Right renal pelvis (tissue), 4 donors: ENCODE data around the gene GMPPA. TPM values are rescaled to one million over a fixed set of nuclear protein-coding genes. Genes with fewer than 3 reads are reported as not detected.
A peak's percentile ranks its signal among the peaks of the same experiment; 100 is the strongest.

ENCODE experiments used
- DNase-seq, 4 donors: peaks; one replicate each; pipeline ENCODE4 v3.0.0-alpha.2; 2013; ENCODE audit warnings: low read depth in 4 of 4, low spot score in 3 of 4, missing footprints in 1 of 4
- polyA plus RNA-seq, 4 donors: library from polyadenylated mRNA; unstranded; fragments of 120-200 nt; gene quantifications; one replicate each; pipeline ENCODE4 v1.2.1, GENCODE V29; 2013; ENCODE audit not compliant: insufficient read length in 4 of 4

GMPPA gene
- polyA plus RNA-seq, 4 donors: 35.0 to 42.9 (median 36.4) TPM

DNA sequence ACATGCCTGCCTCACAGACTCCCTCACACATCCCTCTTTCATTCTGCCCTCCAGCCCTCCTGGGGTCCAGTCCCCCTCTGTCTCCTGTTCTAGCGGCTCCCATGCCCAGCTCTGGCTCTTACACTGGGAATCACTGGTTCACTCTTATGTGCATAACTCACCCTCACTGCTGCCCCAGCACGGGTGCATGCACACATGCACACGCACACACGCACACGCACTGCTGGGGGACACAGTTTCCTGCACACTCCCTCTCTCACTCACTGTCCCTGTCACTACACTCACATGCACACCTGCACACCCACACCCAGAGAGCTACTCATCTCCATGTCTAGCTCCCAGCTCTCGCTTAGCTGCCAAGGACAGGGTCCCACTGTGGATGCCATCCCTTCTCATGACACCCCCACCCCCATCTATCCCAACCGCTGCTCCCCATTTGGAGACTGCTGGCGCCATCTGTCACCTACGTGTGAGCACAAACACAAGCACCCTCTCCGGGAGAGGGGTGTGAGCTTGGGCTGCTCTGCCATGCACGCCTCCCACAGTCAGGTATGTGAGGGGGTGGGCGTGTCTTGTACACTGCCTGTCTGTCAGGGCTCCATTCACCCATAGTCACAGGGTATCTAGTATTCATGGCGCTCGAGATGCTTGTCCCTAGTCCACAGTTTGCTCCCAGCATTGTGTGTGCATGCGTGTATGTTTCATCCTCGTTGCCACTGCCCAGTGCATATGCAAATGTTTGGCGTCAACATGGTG is 17.4 kb downstream of the GMPPA start:
- no peak for DNase-seq

DNA sequence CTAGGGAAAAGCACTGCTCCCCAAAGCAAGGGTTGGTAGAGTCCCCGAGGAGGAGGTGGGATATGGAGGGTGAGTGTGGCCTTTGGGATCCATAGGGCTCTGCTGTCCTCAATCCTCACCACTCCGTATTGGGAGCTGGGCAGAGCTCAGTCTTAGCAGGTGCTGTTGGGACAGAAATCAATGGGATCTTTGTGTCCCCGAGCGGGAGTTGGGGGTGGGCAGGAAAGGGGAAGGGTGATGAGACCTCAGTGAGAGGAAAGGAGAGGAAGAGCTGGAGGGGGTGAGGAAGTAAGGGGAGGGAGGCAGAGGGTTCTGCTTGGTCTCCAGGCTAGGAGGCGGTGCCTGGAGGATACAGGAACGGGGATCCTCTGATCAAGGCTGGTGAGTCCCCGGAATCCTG is 18.2 kb downstream of the GMPPA start:
- no peak for DNase-seq

DNA sequence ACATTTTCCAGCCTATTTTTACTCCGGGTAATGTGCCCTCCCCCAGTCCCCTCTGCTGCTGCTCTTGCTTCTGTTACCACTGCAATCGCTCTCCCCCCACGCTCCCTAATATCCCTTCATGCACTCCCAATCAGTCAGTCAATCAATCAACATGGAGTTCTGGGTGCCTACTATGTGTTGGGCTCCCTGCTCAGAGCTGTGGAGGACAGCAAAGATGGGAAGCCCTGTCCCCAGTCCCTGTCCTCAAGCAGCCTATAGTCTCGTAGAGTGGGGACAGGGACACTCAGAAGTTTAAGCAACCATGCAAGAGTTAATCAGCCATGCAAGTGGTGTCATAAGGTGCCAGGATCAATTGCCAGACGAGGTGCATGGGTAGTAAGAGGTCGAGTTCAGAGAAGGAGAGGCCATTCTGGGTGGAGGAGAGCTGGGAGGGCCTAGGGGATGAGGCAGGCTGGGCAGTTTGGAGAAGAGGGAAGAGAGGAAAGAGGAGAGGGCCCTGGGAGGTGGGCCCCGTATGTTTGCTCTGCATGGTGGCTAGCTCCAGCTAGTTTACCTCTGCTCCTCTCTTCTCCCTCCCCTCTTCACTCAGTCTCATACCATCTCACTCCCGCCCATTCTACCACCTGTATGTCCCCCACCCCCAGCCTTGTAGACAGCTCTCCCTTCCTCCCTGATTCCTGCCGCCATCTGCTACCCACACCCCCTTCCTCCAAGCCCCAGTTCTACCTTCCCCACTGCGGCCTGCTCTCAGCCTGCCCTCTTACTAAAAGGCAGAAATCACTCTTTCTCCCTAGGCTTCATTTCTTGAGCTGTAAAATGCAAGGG is 19.5 kb downstream of the GMPPA start:
- DNase-seq: no peak

DNA sequence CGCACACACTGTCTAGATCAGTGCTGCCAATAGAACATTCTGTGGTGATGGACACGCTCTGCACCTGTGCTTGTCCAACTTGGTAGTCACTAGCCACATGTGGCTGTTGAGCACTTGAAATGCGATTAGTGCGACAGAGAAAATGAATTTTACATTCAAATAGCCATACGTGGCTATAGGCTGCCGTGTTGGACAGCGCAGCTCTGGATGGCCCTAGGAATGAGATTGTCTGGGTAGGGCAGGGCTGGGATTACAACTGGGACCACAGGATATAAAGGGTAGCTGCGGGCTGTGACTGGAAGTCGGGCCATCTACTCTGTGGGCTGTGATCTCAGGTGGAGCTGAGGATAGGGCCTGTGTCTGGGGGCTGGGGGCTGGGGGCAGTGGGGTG is 20.8 kb downstream of the GMPPA start:
- no peak for DNase-seq

DNA sequence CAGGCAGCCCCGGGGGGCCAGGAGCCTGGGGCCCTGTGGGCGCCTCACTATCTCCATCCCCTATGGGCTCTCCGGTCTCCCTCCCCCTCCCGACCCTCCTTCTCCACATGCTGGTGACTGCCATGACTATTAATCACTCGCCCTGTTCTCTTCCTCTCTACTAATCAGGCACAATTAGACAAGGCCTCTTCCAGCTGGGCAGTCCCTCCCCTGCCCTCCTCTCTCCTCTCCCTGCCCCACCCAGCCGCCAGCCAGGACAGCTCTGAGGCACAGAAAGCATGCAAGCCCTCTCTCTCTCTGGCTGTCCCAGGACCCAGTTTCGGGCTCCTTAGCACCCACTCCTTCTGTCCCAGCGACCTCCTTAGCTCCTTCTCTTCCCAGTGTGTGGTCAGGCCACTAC is 21.4 kb downstream of the GMPPA start:
- DNase-seq: no peak

DNA sequence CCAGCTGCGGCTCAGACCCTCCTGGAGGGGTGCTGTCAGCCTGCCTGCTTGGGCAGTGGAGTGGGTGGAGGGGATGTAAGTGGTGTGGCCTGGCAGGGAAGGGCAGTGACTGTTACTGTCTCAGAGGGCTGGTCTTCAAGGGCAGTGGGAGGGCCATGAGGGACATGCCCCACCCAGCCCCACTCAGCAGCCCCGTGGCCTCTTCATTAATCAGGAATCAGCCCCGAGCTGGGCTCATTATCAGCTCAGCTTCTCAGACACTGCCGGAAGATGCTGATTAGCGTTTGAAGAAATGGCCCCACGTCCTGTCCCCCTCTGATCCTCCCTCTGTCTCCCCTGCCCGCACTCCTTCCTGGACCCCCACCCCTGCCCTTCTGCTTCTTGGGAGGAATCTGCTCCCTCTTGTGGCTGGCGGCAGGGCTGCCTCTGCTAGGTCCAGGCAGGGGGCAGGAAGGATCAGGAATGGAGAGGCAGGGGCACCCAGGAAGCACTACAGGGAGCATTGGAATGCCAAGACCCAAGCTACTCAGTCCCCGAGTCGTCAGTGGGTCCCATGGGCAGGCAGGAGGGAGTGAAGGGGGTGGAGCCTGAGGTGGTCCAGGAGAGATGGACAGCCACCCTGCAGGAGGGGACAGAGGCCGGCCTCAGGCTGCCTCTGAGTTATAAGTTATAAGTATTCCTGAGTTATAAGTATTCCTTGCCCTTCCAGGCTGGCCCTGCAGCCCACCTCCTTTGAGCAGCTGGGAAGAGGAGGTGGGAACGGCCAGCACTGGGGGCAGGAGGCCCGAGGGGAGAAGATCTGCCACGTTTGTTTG is 22.6 kb downstream of the GMPPA start:
- no peak for DNase-seq

DNA sequence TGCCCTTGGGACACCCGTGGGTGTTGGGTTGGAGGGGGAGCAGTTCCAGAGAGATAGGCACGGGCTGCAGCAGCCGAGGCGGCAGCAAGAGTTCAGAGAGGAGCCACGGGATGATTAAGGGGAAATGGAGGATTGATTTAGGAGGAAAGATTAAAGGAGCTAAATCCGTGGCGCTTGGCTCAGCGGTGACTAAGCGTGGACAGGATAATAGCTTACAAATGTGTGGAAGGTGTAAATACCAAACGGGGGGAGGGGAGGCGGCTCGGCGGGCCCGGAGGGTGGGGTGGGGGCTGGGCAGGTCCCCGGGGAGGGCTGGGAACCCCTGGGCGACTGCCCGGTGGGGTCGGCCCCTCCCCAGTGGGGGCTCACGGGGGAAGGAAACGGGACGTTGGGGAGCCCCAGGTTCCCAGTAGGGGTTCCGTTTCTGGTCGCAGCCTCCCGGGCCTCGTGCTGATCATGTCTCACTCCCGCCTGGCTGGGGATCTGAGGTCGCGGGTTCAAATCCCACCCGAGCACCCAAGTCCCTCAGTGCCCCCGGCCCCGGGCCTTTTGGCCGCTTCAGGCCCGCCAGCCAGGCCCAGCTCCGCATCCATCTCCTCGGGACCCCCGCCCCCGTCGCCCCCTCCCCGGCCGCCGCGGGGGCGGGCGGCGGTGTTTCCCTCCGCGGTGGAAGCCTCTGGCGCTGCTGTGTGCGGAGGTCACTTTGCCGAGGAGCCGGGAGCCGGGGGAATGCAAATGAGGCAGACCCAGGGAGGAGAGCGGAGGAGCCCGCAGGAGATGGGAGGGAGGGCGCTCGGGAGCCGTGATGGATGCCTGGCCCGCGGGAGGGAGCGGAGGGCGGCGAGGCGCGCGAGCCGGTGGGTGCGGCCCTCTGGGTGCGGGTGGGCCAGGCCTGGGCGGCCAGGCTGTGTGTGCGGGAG is 23.7 kb downstream of the GMPPA start:
- DNase-seq: no peak

DNA sequence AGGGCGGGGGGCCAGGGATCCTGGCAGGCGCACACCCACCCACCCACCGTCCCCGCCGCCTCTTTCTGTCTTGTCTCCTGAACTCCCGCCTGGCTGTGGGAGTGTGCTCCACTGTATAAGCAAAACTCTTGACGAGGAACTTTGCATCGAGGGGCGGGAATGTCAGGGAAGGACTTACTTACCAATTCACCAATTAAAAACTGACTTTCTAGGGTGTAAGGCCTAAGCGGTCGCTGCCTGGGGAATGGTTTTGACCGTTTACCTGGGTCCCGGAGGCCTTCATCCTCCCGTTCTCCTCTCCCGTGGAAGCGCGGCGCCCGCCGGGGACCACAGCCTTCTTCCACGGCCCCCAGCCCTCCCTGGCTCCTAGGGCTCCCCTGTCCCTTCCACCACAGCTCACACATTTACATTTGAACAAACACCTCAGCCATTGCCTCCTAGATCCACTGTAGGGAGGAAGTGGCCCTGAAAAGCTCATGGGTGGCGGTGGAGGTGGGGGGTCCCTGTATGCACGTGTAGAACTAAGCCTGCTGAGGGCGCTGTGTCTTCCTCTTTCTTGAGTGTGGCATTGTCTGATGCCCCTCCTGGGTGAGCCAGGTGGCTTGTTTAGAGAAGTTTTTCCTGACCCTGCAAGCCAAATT is 24.5 kb downstream of the GMPPA start:
- DNase-seq: no peak

DNA sequence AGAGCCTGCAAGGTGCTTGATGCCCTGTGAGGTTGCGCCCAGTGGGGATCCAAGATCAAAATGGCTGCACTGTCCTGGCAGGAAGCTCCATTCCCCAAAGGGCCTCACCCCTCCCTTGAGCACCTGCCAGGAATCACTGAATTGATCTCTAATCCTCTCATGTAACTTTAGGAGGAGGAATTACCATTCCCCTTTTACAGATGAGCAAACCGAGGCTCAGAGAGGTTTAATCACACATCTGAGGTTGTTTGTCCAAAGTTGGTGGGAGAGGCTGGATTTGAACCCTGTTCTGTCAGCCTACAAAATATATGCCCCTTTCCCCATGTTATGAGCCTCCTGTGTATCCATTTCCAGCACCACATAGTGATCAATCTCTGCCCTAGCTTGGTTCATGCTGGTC is 26.1 kb downstream of the GMPPA start:
- DNase-seq: no peak

DNA sequence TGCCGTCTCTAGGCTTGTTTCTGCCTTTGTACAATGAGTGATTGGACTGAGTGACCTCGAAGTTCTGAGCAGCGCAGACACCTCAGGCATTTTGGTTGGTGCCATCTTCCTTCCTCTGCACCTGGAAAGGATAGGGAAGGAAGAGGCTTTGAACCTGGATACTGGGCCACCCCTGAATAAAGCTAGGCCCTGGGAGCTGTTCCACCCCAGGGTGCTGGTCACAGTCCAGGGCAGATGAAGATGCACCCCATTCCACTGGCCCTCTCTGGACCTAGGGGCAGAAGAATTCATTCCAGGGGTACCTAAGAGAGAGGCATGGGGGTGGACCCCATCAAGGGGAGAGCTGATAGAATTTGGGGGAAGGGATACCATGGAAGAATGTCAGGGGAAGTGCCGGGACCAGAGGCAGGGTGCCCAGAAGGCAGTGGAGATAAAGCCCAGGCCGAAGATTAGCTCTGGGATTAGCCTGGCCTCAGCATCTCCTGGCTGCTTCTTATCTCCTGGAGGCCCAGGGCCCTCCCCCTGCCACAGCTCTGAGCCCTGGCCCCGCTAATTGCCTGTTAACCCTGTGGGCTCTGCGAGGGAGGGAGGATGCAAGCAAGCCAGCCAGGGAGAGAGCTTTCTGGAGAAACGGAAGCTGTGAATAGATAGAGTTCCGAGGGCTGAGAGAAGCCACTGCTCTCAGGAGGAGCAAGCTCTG is 27.0 kb downstream of the GMPPA start:
- no peak for DNase-seq

DNA sequence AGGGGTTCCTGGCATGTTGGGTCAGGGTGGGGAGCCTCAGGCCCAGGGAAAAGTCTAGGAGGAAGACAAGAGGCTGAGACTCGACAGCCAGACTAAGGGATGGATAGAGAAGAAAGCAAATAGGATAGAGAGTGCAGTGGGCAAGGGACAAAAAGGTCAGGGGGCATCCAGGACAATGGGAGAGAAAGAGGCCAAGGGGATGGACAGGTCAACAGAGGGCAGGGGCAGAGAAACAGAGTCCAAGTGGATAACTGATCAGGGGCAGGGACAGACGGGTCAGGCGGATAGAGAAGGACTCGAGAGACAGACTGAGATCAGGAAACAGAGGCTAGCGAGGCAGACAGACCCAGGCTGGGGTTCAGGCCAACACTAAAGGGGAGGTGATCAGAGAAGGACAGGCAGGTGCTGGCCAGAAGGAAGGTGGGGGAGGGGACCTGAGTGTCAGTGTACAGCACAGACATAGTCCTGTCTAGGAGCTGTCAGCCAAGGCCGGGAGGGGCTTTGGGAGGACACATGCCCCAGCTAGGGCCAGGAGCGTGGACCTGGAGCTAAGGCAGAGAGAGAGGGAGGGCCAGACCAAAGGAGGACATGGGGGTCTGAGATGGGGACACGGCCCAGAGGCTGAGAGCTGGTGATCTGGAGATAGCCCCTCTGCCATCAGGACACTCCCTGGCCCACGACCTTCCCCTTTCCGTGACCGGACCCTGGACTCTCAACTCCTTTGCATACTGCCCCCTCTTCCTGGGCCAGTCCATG is 27.8 kb downstream of the GMPPA start:
- DNase-seq: no peak

DNA sequence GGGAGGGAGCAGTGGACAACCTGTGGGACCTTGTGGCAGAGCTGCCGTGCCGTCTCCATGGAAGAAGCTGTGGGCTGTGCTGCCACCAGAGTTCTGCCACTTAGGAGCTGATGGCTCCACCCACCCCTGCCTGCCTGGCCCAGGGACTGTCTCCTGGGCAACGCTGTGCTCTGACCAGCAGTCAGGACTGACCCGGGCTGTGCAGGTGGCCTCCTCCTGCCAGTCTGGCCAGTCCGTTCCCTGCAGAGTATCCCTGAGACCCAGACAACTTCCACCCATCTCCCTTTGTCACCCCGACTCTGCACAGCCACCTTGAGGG is 28.3 kb downstream of the GMPPA start:
- DNase-seq: no peak

DNA sequence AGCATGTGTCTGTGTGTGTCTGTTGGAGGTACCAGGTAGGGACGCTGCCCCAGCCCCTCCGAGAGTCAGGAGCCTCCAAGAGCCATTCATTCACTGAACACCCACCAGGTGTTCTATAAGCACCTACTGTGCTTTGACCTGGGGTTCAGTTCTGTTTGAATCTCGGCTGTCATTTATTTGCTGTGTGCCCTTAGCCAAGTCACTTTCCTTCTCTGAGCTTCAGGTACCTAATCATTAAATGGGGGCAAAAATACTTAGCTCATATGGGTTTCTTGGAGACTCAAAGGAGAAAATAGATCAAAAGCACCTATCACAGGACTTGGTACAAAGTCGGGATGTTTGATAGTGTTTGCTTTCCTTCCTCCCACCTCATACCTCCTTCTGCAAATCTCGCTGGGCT is 28.8 kb downstream of the GMPPA start:
- no peak for DNase-seq

DNA sequence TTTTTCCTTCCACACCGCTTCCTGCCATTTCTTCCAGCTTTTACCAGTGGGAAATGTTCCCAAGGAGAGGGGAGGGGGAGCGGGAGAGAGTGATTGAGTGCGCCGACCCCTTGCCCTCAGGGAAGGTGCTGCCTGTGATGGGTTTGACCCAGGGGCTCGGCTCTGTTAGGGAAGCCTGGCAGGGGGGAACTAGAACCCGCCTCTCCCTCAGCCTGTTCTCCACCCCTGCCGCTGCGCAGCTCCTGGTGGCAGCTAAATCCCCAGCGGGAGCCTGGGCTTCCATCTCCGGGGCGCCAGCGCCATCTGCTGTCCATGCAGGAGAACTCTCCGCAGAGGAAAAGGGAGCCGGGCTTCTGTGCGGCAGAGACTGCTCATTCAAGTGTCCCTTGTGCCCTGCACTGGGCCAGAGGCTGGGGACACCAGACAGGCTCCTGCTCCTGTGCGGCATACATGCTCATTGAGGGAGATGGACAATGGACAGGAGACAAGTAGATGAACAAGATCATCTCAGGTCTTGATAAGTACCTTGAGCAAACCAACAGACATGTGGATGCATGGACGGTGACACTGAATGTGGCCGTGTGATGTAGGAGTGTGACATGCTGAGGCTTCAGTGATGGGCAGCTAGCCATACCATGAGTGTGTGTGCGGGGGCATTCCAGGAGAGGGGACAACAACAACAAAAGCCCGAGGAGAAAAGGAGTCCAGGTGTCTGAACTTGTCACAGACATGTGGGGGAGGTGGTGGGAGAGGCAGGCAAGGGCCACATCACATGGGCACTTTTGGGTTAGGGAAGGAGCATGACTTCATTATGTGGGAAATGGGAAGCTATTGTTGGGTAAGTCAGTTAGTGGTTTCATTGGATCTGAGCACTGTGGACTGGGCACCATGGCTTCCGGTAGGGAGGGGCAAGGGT is 31.6 kb downstream of the GMPPA start:
- peak; percentile 72 to 83 (median 76) for DNase-seq

DNA sequence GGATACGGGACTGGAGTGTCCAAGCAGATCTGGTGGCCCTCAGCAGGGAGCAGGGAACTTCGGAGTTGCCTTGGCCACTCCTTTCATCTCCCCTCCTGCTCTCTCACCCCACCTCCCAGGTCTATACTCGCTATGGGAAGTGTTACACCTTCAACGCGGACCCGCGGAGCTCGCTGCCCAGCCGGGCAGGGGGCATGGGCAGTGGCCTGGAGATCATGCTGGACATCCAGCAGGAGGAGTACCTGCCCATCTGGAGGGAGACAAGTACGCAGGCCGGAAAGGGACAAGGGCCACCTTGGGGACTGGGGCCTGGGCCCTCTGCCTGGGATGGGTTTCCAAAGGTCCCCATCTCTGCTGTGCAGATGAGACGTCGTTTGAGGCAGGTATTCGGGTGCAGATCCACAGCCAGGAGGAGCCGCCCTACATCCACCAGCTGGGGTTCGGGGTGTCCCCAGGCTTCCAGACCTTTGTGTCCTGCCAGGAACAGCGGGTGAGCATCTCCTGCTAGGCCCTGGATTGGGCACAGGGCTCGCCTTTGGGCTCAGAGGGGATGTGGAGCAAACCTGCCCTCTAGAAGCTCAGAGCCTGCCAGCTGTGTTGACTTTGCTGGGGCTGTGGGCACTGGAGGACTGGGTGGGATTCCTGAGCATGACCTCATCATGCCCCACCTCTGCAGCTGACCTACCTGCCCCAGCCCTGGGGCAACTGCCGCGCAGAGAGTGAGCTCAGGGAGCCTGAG is 33.1 kb downstream of the GMPPA start:
- no peak for DNase-seq

DNA sequence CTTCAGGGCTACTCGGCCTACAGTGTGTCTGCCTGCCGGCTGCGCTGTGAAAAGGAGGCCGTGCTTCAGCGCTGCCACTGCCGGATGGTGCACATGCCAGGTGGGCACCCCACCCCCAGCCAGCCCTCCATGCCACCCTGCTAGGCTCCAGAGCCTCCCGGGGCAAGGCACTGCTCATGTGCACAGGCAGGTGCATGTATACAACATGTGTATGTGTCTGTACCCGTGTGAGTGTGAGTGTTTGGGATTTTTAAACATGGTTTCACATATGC is 33.6 kb downstream of the GMPPA start:
- no peak for DNase-seq
